Glomerular visceral epithelial cell (primary cell): Measurements from ENCODE around the gene FYB1.
"Not testable (repeated sequence)": the region's sequence is repeated elsewhere in the genome, so short reads cannot be mapped to it uniquely, and the experiment has no call there.

Experiments used
- DNase-seq: peaks from one replicate; pipeline ENCODE4 v3.0.0-alpha.2; 2016; ENCODE audit errors: extremely low spot score

Gene FYB1

GRCh38 chr5:39219437-39219836 lies at the start of gene FYB1:
FYB1 (minus strand) TSS chr5:39219563; CDS start chr5:39202960, 16,603 bp downstream.
- no peak for DNase-seq

GRCh38 chr5:39267186-39267585 lies 47.8 kb upstream of the FYB1 start:
- DNase-seq: no peak

GRCh38 chr5:39266442-39266841 lies 47.1 kb upstream of the FYB1 start:
- peak; percentile 15 for DNase-seq

- DNase-seq: no peak
Measured at GRCh38 chr5:39264528-39264927, 45.2 kb upstream of the FYB1 start.

- DNase-seq: no peak
Measured at GRCh38 chr5:39262981-39263380, 43.6 kb upstream of the FYB1 start.

GRCh38 chr5:39260095-39260494 lies 40.7 kb upstream of the FYB1 start:
- DNase-seq: no peak

- DNase-seq: no peak
Measured at GRCh38 chr5:39257554-39257953, 38.2 kb upstream of the FYB1 start.

- peak; percentile 70 for DNase-seq
Measured at GRCh38 chr5:39256477-39257235, 37.3 kb upstream of the FYB1 start.

GRCh38 chr5:39255406-39255805 lies 36.0 kb upstream of the FYB1 start:
- DNase-seq: no peak

GRCh38 chr5:39254671-39255070 lies 35.3 kb upstream of the FYB1 start:
- DNase-seq: no peak

- no peak for DNase-seq
Measured at GRCh38 chr5:39253196-39253595, 33.8 kb upstream of the FYB1 start.

GRCh38 chr5:39249564-39250274 lies 30.4 kb upstream of the FYB1 start:
- no peak for DNase-seq

GRCh38 chr5:39249069-39249468 lies 29.7 kb upstream of the FYB1 start:
- DNase-seq: no peak

- no peak for DNase-seq
Measured at GRCh38 chr5:39240750-39241149, 21.4 kb upstream of the FYB1 start.

GRCh38 chr5:39238366-39239105 lies 19.2 kb upstream of the FYB1 start:
- DNase-seq: no peak

GRCh38 chr5:39236718-39237117 lies 17.4 kb upstream of the FYB1 start:
- DNase-seq: no peak

- DNase-seq: no peak
Measured at GRCh38 chr5:39235648-39236047, 16.3 kb upstream of the FYB1 start.

- DNase-seq: not testable (repeated sequence)
Measured at GRCh38 chr5:39234494-39234893, 15.1 kb upstream of the FYB1 start.

- DNase-seq: no peak
Measured at GRCh38 chr5:39233783-39234182, 14.4 kb upstream of the FYB1 start.

- no peak for DNase-seq
Measured at GRCh38 chr5:39231705-39232525, 12.6 kb upstream of the FYB1 start.

GRCh38 chr5:39228596-39228995 lies 9.2 kb upstream of the FYB1 start:
- DNase-seq: no peak

- DNase-seq: no peak
Measured at GRCh38 chr5:39226558-39226957, 7.2 kb upstream of the FYB1 start.
